ENCODE results near the gene POTEM. TPM values are rescaled to one million over a fixed set of nuclear protein-coding genes. Genes with fewer than 3 reads are reported as not detected.
"Not testable (repeated sequence)": the region's sequence is repeated elsewhere in the genome, so short reads cannot be mapped to it uniquely, and the experiment has no call there.

Gene POTEM
- total RNA-seq, 1 donor from 2014 or later, result not detected

DNA sequence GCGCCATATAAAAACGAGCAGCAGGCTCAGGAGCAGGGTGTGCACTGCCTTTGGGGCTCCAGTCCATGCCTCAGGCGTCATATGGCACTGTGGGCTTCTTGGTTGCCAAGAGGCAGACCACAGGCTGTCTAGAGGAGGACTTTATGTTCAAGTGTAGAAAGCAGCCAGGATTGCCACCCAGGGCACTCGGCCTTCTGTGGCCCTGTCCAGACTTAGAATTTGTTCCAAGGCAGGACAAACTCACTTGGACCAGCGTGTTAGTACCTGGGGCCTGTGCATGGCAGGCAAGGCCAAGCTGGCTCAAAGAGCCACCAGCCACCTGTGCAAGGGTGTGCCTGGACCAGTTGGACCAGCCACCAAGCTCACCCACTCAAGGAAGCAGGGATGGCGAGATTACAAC, 40.4 kb downstream of the POTEM start:
- intact Hi-C loops (cut with DNase I); H3K4me1 ChIP-seq; H3K36me3 ChIP-seq; H3K27ac ChIP-seq; H3K9me3 ChIP-seq; H3K4me3 ChIP-seq; H3K27me3 ChIP-seq; DNase-seq (ENCODE audit: extremely low spot score in 2 of 2): not testable (repeated sequence)

DNA sequence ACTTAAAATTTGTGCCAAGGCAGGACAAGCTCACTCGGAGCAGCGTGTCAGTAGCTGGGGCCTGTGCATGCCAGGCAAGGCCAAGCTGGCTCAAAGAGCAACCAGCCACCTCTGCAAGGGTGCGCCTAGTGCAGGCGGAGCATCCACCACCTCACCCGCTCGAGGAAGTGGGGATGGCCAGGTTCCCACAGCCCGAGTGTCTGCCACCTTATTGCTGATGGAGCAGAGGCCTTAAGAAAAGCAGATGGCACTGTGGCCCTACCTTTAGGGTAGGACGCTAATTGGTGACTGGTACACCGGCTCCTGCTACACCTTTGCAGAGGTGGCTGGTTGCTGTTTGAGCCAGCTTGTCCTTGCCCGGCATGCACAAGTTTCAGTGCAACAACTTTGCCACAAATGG, 43.8 kb downstream of the POTEM start:
- not testable (repeated sequence) for H3K27me3 ChIP-seq

DNA sequence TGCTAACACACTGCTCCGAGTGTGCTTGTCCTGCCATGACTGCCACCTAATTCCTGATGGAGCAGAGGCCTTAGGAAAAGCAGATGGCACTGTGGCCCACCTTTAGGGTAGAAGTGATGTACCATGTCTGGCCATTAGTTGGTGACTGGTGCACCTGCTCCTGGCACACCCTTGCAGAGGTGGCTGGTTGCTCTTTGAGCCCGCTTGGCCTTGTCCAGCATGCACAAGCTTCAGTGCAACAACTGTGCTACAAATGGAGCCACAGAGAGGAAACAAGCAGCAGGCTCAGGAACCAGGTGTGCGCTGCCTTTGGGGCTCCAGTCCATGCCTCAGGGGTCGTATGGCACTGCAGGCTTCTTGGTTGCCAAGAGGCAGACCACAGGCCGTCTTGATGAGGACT, 44.5 kb downstream of the POTEM start:
- H3K9me3 ChIP-seq; H3K27me3 ChIP-seq; H3K4me3 ChIP-seq; H3K4me1 ChIP-seq; intact Hi-C loops (cut with DNase I); H3K27ac ChIP-seq; DNase-seq (ENCODE audit: extremely low spot score in 2 of 2); H3K36me3 ChIP-seq: not testable (repeated sequence)

More for the DNA sequence above, 43.8 kb downstream of the POTEM start:
- H3K9me3 ChIP-seq; H3K4me3 ChIP-seq; H3K27ac ChIP-seq; H3K36me3 ChIP-seq; intact Hi-C loops (cut with DNase I); DNase-seq (ENCODE audit: extremely low spot score in 2 of 2); H3K4me1 ChIP-seq: not testable (repeated sequence)

DNA sequence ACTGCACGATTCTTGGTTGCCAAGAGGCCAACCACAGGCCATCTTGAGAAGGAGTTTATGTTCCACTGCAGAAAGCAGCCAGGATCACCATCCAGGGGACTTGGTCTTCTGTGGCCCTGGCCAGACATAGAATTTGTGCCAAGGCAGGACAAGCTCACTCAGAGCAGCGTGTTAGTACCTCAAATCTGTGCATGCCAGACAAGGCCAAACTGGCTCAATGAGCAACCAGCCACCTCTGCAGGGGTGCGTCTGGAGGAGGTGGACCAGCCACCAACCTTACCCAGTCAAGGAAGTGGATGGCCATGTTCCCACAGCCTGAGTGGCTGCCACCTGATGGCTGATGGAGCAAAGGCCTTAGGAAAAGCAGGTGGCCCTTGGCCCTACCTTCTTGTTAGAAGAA, 48.0 kb downstream of the POTEM start:
- H3K9me3 ChIP-seq; H3K4me3 ChIP-seq; H3K4me1 ChIP-seq; intact Hi-C loops (cut with DNase I); H3K27ac ChIP-seq; H3K36me3 ChIP-seq; H3K27me3 ChIP-seq; DNase-seq (ENCODE audit: extremely low spot score in 2 of 2): not testable (repeated sequence)

DNA sequence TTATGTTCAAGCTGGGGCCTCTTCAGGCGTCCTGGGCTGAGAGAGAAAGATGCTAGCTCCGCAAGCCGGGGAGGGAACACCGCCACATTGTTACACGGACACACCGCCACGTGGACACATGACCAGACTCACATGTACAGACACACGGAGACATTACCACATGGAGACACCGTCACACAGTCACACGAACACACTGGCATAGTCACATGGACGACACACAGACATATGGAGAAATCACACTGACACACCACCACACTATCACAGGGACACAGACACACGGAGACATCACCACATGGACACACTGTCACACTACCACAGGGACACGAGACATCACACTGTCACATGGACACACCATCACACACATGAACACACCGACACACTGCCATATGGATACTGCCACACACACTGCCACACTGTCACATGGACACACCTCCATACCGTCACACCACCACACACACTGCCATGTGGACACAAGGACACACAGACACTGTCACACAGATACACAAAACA, 57.9 kb downstream of the POTEM start:
- H3K27ac ChIP-seq; intact Hi-C loops (cut with DNase I): not testable (repeated sequence)

DNA sequence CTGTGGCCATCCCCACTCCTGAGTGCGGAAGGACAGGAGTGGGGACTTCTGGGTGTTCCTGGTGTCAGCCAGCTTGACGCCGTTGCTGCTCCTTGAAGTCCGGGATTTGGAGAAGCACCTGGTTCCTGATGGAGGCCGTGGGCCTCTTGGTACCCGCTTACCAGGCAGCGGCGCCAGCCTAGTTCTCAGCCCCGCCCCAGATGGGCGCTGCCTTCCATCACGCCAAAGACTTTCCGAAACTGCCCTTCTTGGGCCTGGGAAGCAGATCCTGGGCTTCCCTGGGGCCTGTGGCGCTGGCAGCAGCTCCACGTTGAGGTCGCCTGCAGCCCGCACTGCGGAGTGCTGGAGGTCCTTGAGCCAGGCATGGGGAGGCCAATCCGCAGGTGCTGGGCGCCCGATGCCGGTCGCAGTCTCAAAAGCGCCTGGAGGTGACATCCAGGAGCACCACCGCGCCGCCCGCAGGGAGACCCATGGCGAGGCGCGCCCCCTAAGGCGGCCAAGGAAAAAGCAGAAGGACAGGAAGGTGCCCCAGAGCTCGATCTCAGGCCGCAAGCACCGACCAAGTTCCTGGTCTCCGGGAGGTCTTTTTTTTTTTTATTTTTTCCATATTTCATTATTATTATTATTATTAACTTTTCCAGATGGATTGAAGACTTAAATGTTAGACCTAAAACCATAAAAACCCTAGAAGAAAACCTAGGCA, 59.6 kb downstream of the POTEM start:
- H3K4me1 ChIP-seq; intact Hi-C loops (cut with DNase I); H3K36me3 ChIP-seq; DNase-seq (ENCODE audit: extremely low spot score in 2 of 2); H3K27me3 ChIP-seq; H3K9me3 ChIP-seq; H3K27ac ChIP-seq; H3K4me3 ChIP-seq: not testable (repeated sequence)

More for the DNA sequence above, 57.9 kb downstream of the POTEM start:
- not testable (repeated sequence) for H3K27me3 ChIP-seq; DNase-seq (ENCODE audit: extremely low spot score in 2 of 2); H3K9me3 ChIP-seq; H3K4me1 ChIP-seq; H3K36me3 ChIP-seq; H3K4me3 ChIP-seq

DNA sequence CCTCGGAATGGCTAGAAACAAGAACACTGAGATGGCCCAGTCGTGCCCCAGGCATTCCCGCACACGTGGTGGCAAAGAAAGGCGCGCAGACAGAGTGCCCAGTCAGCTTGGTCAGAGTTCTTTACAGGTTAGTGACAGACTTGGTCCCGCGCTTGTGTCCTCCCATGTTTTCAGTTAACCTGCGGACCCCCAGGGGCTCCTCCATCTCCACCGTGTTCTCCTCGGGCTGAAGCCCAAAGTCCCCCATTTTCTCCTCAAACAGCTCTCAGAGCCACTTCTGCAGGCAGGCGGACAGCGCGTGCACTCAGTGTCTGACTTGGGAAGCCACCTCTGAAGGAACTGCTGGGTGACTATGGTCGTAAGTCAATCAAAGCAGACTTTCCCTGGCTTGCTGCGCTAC, 60.7 kb downstream of the POTEM start:
- H3K4me1 ChIP-seq, result not testable (repeated sequence)

DNA sequence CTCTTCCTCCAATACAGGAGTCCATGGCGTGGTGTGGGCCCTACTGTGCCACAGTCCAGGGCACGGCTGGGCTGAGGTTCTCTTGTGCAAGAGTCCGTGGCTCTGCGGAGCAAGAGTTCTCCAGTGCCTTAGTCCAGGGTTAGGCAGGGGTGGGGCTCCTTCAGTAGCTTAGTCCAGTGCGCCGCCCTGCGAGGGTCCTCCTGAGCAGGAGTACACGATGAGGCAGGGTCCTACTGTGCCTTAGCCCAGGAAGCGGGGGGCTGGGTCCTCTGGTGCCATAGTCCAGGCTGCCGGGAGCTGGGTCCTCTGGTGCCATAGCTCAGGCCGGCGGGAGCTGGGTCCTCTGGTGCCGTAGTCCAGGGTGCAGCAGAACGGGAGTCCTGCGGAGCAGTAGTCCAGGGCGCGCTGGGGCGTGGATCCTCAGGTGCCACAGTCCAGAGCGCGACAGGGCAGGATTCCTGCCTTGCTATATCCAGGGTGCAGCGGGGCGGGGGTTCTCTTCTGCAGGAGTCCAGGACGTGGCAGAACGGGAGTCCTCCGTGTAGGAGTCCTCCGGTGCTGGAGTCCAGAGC, 69.7 kb downstream of the POTEM start:
- H3K27me3 ChIP-seq; H3K4me1 ChIP-seq; H3K4me3 ChIP-seq; intact Hi-C loops (cut with DNase I); H3K27ac ChIP-seq; H3K36me3 ChIP-seq; DNase-seq (ENCODE audit: extremely low spot score in 2 of 2); H3K9me3 ChIP-seq: not testable (repeated sequence)

More for the DNA sequence above, 60.7 kb downstream of the POTEM start:
- H3K9me3 ChIP-seq; H3K27me3 ChIP-seq; H3K4me3 ChIP-seq; H3K36me3 ChIP-seq; DNase-seq (ENCODE audit: extremely low spot score in 2 of 2); intact Hi-C loops (cut with DNase I); H3K27ac ChIP-seq: not testable (repeated sequence)

DNA sequence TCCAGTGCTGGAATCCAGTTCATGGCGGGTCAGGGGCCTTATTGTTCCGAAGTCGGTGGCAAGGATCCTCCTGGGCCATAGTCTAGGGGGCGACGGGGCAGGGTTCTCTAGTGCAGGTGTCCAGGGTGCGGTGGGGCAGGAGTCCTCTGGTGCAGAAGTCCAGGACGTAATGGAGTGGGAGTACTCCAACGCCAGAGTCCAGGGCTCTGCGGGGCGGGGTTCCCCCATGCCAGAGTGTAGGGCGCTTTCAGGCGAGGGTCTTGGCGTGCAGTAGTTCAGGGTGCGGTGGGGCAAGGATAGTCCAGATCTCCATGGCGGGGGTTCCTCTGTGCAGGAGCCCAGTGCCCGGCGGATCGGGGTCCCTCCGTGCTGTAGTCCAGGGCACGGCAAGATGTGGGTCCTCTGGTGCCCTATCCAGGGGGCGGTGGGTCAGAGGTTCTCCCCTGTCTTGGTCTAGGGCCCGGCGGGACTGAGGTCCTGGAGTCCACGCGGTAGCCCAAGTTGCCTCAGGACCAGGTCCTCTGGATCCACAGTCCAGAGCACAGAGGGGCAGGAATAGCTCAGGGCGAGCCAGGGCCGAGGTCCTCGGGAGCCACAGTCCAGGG, 70.9 kb downstream of the POTEM start:
- H3K4me3 ChIP-seq; H3K36me3 ChIP-seq; DNase-seq (ENCODE audit: extremely low spot score in 2 of 2); H3K4me1 ChIP-seq; H3K27ac ChIP-seq; intact Hi-C loops (cut with DNase I); H3K9me3 ChIP-seq; H3K27me3 ChIP-seq: not testable (repeated sequence)

DNA sequence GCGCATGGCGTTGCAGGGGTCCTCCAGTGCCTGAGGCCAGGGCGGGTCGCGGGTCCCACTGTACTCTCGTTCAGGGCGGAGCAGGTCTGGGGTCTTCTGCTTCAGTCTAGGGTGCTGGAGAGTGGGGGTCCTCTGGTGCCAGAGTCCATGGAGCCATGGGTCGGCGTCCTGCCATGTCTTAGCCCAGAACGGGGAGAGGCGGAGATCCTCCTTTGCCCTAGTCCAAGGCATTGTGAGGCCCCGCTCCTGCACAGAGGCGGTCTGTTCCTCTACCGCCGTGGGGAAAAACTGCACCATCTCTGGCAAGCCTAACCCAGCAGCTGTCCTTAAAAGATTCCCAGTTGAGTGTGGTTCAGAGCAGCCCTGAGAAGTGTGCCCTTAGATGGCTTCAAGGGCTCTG, 71.6 kb downstream of the POTEM start:
- H3K27ac ChIP-seq; H3K4me1 ChIP-seq; H3K4me3 ChIP-seq; H3K36me3 ChIP-seq; intact Hi-C loops (cut with DNase I); DNase-seq (ENCODE audit: extremely low spot score in 2 of 2); H3K9me3 ChIP-seq; H3K27me3 ChIP-seq: not testable (repeated sequence)

DNA sequence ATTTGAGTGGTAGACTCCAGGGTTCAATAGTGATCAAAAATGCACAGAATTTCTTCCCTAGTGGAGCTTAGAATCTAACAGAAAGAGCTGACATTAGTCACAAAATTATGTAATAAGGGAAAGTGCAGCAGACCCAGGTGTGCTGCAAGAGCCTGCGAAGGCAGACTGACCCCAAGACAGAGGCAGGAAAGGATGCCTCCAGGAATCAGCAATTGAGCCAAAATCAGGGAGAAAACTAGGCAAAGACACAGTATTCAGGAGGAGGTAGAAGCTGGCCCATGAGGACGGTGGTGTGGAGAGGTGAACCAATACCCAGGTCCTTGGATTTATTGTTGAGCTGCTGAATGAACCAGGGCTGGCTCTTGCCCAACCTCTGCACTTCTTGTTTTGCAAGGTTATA, 76.2 kb downstream of the POTEM start:
- H3K9me3 ChIP-seq; H3K27me3 ChIP-seq; H3K4me3 ChIP-seq; intact Hi-C loops (cut with DNase I); H3K4me1 ChIP-seq; H3K27ac ChIP-seq; DNase-seq (ENCODE audit: extremely low spot score in 2 of 2); H3K36me3 ChIP-seq: not testable (repeated sequence)
